ENCODE data around the gene RDH8.

- no peak for TF ChIP-seq BHLHE40 (IDR thresholded peaks at IDR 0.05; ENCODE audit: borderline replicate concordance)
- TF ChIP-seq ARNT (IDR thresholded peaks at IDR 0.05): no peak
- no peak for TF ChIP-seq SUZ12 (IDR thresholded peaks at IDR 0.05)
Observed at GRCh38 chr19:10037809-10038208, 24.5 kb downstream of the RDH8 start.

Data from HEK293T (cell line).